Measurements from ENCODE around the gene B3GAT2. TPM values are rescaled to one million over a fixed set of nuclear protein-coding genes. Genes with fewer than 3 reads are reported as not detected.

B3GAT2 gene
- total RNA-seq, 1 experiment from 2014 or later = 0.22 TPM

DNA sequence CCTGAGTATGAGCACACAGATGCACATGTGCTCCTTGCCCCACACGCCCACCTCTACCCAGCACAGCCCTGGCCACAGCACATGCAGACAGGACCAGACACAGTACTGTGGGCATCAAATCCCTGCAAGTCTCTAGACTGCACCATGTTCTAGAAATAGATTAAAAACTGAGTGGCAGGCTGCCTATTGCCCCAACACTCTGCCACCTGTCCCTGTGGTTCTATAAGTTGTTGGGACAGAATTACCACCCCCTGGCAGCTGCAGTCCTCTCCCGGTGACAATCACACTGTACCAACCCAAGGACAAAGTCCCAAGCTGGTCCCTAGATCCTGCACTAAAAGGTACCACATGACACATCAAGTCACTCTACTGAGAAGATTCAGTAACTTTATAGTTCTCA lies 70.2 kb downstream of the B3GAT2 start:
- Mint-ChIP-seq H3K36me3 (ENCODE audit: insufficient read depth in 1 of 3, low read depth in 3 of 3) (no peaks in the 10 kb centered on the region; a peak in 1 of 7 replicates), H3K27me3 (ENCODE audit: low read depth) (no peaks in the 10 kb centered on the region; the same call in 1 of the 2 replicates), H3K4me3 (no peak overlapping the region), H3K4me1 (peaks cover 21 to 30% of the 10 kb centered on the region in 2 experiments), H3K9me3 (no peaks in the 10 kb centered on the region), H3K27ac (peak overlapping the region in 1 of 3 experiments; percentile 81; a peak in 2 of 7 replicates)
- no peak overlapping the region for H3T11ph ChIP-seq (ENCODE audit: low read length)
- no peak overlapping the region for H3K4ac ChIP-seq (ENCODE audit: low read depth, low read length)
- no peaks in the 10 kb centered on the region for H3K79me2 ChIP-seq (ENCODE audit: insufficient read depth, low read length)
- no peak overlapping the region for H3K23ac ChIP-seq (ENCODE audit: insufficient read length, low read depth, low read length)
- no peaks in the 10 kb centered on the region; the same call in 1 of the 2 replicates for H3K4me1 ChIP-seq (ENCODE audit: insufficient read depth, low read length)
- H2BK15ac ChIP-seq (ENCODE audit: low read depth, low read length) = no peak overlapping the region
- H2BK20ac ChIP-seq (ENCODE audit: low read depth, low read length, poor library complexity, severe bottlenecking) = no peak overlapping the region
- WGBS (ENCODE audit: extremely low coverage, insufficient read length, low lambda C conversion rate) = no CpG with 5 or more reads among the region's 2 CpGs
- H2BK12ac ChIP-seq (ENCODE audit: insufficient read length, low read depth, low read length) = no peak overlapping the region
- H4K91ac ChIP-seq (ENCODE audit: insufficient read length, low read depth, low read length) = no peak overlapping the region
- no peak overlapping the region for H4K8ac ChIP-seq (replicated peaks; ENCODE audit: insufficient read length, low read depth, low read length)
- DNase-seq = no peak
- no peaks in the 10 kb centered on the region for H3K79me1 ChIP-seq (ENCODE audit: insufficient read depth, low read depth, low read length, poor library complexity, severe bottlenecking)
- H2AK5ac ChIP-seq (ENCODE audit: insufficient read length, low read length) = no peak overlapping the region
- no peaks in the 10 kb centered on the region for H3K9me3 ChIP-seq (ENCODE audit: control insufficient read depth, low read depth, low read length)
- H3K9ac ChIP-seq (ENCODE audit: extremely low read depth, insufficient read length, low read length) = no peak overlapping the region
- no peak overlapping the region for H2AFZ ChIP-seq (ENCODE audit: low read length)
- no peaks in the 10 kb centered on the region for H4K20me1 ChIP-seq (ENCODE audit: control insufficient read depth, insufficient read depth, insufficient read length)
- no peak overlapping the region for H2BK5ac ChIP-seq (ENCODE audit: insufficient read length, low read length)
- H3K23me2 ChIP-seq (ENCODE audit: insufficient read length, low read depth, low read length, poor library complexity, severe bottlenecking) = no peaks in the 10 kb centered on the region
- H3K56ac ChIP-seq (ENCODE audit: insufficient read length, low read depth, low read length) = no peak overlapping the region
- H3K27me3 ChIP-seq (ENCODE audit: insufficient read depth, low read length) = no peaks in the 10 kb centered on the region
- H3K14ac ChIP-seq (ENCODE audit: insufficient read depth, low read length) = no peak overlapping the region; the same call in 1 of the 2 replicates
- H3K18ac ChIP-seq (ENCODE audit: insufficient read length, low read depth, low read length) = no peak overlapping the region
- no peak overlapping the region for H4K5ac ChIP-seq (ENCODE audit: insufficient read length, low read depth, low read length)
- no peak overlapping the region for H3K4me2 ChIP-seq (ENCODE audit: insufficient read depth, insufficient read length, low read length)
- no peak overlapping the region for H2BK120ac ChIP-seq (ENCODE audit: low read depth, low read length, poor library complexity, severe bottlenecking)
- TF ChIP-seq CTCF (conservative IDR thresholded peaks at IDR 0.05) = no peak
- no peak overlapping the region for H3K27ac ChIP-seq (ENCODE audit: insufficient read length, low read depth, low read length)

All from H9 (cell line).